GM06990 (cell line): ENCODE results near the gene SCOC.

Experiments used
- DNase-seq: peaks from one replicate; pipeline ENCODE4 v3.0.0-alpha.2; 2011; ENCODE audit not compliant: insufficient read length; ENCODE audit errors: extremely low read depth
- H3K27me3 ChIP-seq: replicated peaks from 2 replicates; pipeline ENCODE4 v1.6.0; 2011; ENCODE audit warnings: low read length; ENCODE audit not compliant: control insufficient read depth, insufficient read depth
- H3K36me3 ChIP-seq: 2 replicates; pipeline ENCODE4 v1.5.1; 2011; ENCODE audit warnings: low read length; ENCODE audit not compliant: control insufficient read depth, insufficient read depth
- H3K4me3 ChIP-seq: replicated peaks from 2 replicates; pipeline ENCODE4 v1.5.1; 2011; ENCODE audit warnings: low read depth, mild to moderate bottlenecking, control low read depth, low read length
- CTCF ChIP-seq: IDR thresholded peaks from 2 replicates; pipeline ENCODE4 v1.5.1; 2011; ENCODE audit warnings: low read length, control low read depth, mild to moderate bottlenecking, inconsistent platforms; ENCODE audit not compliant: insufficient read depth, poor library complexity, severe bottlenecking

SCOC gene

GRCh38 chr4:140427919-140428471, 54.5 kb downstream of the SCOC start:
- Histone ChIP-seq H3K27me3 (no peaks in the 10 kb centered on the region), H3K36me3 (no peaks in the 10 kb centered on the region), H3K4me3 (peak overlapping the region; percentile 75)
- DNase-seq = no peak
- no peak for TF ChIP-seq CTCF
